NT2/D1 (cell line): ENCODE results near the gene DNAI1.

Experiments
- SUZ12 ChIP-seq: IDR thresholded peaks from 2 replicates; pipeline ENCODE4 v1.6.1; 2011; ENCODE audit not compliant: insufficient read length, insufficient read depth; ENCODE audit errors: extremely low read depth
- YY1 ChIP-seq: IDR thresholded peaks from 2 replicates; pipeline ENCODE4 v1.6.1; 2011; ENCODE audit not compliant: insufficient read length, insufficient read depth
- ZNF274 ChIP-seq: IDR thresholded peaks from 2 replicates; pipeline ENCODE4 v1.6.1; 2011; ENCODE audit warnings: mild to moderate bottlenecking, low read depth, low read length

DNA sequence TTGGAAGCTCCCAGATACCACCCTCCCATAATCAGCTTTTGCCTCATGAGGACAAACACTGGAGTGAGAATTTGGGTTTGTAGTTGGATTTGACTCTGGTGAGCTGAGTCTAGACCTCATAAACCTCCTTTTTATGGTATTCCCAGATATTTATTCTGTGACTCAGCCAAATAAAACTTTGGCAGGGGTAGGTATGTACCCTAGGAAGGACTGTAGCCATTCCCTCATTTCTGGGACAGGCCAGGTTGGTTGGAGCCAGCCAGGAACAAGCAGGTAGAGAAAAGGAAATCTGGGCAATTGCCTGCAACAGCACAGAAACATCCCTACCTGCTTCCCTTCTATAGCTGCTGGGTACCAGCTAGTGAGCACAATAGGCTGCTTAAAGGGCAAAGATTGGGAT lies 44.8 kb downstream of the DNAI1 start:
- TF ChIP-seq ZNF274 (no peak), SUZ12 (no peak), YY1 (no peak)
